NOMO-1 (cell line): Measurements from ENCODE around the gene UBE3C.
"Not testable (repeated sequence)": the region's sequence is repeated elsewhere in the genome, so short reads cannot be mapped to it uniquely, and the experiment has no call there.

Experiments used
- DNase-seq, 2 experiments: peaks; one replicate each; lab custom pipeline; 2025; ENCODE audit not compliant: unreplicated experiment in 2 of 2; lab: John Stamatoyannopoulos, UW

The UBE3C gene

DNA sequence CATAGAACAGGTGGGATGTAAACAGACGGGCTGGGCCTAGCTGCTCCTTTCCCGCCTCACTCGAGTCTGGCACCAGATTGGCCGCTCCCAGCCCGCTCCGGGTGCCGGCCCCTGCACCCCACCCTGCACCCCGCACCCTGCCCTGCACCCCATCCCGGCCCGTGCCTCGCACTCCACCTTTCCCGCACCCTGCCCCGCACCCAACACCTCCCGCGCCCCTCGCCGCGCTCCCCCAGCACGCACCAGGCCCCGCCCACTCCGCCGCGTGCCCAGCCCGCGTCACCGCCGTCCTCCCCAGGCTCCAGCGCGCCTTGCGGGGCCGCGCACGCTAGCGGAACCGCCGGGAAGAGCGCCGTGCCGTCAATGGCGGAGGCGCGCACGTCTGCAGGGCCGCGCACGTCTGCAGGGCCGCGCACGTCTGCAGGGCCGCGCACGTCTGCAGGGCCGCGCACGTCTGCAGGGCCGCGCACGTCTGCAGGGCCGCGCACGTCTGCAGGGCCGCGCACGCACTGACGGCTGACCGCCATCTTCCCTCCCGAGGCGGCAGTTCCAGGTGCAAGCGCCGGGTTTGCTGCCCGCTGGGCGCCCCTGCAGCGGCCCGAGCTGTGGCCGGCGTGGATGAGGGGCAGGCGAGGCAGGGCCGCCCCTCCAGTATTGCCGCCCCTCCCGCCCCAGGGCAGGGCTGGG is at the start of gene UBE3C:
TSS of gene UBE3C (plus strand) at position 503 of the 687 bp plus-strand sequence. CDS start 347 bp downstream, outside the sequence.
- peak; percentile 51 to 75 for DNase-seq

DNA sequence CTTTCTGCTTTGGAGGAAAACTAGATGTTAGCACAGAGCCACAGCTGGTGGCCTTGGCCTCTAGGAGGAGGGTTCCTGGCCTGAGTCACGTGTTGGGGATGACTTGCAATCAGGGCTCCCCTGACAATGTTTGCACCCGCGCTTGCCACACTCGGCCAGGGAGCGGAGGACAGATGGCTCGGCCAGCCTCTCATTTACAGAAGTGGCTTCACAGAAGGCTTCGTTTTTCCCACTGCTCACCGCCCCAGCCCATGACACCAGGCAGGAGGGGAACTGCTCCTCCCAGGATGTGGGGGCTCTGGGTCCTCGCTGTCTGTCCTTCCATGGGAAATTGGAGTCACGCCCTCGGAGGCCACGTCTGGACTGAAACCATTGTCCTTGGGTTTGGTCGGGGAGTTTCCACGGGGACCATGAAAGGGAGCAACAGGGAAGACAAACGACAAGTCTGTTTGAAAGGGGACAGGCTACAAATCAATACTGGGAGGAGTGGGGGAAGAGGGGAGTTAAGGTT is 49.6 kb upstream of the UBE3C start:
- DNase-seq, result no peak

DNA sequence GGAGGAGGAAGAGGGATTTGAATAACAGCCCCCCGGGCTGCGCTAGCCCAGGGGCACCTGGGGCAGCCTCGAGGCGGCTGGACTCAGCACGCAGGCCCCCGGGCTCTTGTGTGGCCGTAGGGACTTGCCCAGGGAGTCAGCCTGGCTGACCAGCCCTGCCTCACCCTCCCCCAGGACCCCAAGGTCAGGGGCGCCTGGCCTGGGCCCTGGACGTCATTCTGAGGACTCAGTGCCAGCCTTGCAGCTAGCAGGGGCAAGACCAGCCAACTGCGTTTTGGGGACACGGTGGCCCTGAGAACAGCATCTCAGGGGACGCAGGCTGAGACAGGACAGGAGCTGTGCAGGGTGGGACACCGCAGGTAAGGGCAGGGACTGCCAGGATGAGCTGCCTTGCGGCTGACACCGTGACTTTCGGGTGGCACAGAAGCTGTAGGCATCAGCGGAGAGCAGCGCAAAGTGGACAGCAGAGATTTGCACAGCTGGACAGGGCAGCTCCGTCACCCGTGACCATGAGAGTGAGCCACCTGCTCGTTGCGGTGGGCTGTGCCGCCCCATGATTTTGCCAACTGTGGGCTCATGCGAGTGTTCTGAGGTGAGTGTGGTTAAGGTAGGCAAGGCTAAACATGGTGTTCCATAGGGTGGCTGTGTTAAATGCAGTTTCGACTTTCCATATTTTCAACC is 48.1 kb upstream of the UBE3C start:
- DNase-seq, result no peak

DNA sequence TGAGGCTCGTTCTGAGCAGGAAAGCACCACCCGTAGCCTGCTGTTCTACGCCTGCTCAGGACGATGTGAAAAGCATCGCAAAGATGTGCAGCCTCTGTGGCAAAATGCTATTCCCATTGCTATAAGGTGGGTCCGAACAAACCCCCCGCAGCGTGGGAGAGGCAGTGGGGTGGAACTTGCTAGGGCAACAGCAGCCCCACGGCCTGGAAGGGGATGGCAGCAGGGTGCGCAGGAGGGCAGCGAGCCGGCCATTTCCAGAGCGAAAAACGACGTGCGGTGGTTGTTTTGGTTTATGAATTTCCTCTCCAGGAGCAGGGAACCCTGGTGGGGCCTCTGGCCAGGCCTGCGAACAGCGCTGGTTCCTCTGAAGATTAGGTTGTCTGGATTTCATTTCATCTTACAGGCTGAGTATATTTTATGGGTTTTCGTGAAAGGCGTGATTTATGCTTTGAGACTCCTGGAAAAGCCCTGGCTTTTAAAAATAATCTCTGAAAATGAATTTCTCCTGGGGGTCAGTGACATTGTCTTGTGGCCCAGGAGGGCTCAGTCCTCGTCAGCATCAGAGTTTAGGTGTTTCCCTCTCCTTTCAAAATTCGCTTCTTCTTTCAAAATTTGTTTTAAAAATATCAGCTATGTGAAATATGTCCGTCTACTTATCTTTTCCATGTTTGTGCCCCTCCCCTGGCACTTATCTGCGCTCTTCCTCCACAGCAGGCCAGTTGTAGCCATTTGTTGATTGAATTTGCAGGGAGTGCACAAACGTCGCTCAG is 42.3 kb upstream of the UBE3C start:
- DNase-seq, result no peak

DNA sequence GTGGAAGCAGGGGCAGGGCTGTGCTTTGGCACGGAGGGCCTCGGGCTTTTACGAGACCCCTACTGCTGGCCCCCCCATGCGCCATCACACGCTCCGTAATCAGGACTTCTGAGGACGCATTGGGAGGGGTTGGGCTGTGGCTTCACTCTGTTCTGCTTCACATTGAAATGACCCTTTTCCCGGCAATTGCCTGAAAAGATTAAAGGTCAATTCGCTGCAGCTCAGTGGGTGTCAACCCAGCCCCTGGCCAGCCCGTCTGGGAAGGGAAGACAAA is 41.7 kb upstream of the UBE3C start:
- no peak for DNase-seq

DNA sequence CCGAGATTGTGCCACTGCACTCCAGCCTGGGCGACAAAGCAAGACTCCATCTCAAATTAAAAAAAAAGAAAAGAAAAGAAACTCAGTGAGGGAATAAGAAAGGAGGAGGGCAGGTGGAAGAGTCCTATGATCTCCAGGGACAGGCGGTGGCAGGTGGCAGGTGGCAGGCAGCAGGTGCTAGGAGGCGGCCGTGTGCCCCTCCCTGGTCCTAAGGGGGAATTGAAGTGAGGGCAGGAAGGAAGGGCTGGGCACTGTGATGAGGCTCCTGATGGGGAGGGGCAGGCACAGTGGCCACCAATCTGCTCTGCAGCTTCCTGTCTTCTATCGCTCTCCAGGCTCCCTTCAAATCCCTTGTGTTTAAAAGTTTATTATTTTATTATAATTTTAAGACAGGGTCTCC is 41.2 kb upstream of the UBE3C start:
- no peak for DNase-seq

DNA sequence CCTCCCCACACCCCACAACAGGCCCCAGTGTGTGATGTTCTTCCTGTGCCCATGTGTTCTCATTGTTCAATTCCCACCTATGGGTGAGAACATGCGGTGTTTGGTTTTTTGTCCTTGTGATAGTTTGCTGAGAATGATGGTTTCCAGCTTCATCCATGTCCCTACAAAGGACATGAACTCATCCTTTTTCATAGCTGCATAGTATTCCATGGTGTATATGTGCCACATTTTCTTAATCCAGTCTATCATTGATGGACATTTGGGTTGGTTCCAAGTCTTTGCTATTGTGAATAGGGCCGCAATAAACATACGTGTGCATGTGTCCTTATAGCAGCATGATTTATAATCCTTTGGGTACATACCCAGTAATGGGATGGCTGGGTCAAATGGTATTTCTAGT is 38.7 kb upstream of the UBE3C start:
- DNase-seq, result not testable (repeated sequence)

DNA sequence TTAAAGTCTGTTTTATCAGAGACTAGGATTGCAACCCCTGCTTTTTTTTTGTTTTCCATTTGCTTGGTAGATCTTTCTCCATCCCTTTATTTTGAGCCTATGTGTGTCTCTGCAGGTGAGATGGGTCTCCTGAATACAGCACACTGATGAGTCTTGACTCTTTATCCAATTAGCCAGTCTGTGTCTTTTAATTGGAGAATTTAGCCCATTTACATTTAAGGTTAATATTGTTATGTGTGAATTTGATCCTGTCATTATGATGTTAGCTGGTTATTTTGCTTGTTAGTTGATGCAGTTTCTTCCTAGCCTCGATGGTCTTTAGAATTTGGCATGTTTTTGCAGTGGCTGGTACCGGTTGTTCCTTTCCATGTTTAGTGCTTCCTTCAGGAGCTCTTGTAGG is 35.1 kb upstream of the UBE3C start:
- not testable (repeated sequence) for DNase-seq

DNA sequence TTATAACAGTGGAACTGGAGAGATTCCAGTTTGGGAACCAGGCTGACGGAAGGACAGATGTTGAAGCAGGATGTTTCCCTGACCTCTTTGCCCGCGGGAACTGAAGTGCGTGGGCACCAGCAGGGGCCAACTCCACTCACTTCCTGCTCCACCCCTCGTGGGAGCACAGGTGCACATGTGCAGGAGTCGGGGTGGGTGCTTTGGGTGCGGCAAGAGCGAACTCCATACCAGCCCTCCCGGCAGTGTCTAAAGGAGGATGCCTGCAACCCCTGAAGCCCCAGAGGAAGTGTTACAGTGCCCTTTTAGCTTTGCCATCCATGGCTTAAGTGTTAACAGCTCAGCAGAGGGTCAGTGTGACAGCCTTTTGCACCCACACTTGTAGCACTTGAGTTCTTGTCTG is 27.4 kb upstream of the UBE3C start:
- no peak for DNase-seq

DNA sequence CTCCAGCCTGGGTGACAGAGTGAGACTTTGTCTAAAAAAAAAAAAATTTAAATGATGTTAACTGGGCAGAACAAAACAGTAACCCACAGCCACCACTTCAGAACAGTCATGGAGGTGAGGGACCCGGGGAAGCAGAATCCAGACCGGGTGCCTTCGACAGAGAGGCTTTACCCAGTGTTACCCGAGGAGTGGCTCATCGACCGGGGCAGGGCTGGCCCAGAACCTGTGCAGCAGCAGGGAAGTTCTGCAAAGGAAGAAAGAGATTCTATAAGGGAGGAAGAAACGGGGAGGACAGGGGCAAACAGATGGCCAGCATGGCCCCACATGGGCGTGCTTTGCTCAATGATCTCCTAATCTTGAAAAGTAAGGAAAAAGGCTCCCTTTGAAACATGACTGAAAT is 26.0 kb upstream of the UBE3C start:
- DNase-seq, result no peak

DNA sequence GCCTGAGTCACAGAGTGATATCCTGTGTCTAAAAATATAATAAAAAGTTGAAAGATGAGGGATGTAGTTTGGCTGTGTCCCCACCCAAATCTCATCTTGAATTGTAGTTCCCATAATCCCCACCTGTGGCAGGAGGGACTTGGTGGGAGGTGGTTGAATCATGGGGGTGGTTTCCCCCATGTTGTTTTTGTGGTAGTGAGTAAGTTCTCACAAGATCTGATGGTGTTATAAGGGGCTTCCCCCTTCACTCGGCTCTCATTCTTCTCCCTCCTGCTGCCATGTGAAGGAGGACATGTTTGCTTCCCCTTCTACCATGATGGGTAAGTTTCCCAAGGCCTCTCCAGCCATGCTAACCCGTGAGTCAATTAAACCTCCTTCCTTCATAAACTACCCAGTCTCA is 25.1 kb upstream of the UBE3C start:
- no peak for DNase-seq

DNA sequence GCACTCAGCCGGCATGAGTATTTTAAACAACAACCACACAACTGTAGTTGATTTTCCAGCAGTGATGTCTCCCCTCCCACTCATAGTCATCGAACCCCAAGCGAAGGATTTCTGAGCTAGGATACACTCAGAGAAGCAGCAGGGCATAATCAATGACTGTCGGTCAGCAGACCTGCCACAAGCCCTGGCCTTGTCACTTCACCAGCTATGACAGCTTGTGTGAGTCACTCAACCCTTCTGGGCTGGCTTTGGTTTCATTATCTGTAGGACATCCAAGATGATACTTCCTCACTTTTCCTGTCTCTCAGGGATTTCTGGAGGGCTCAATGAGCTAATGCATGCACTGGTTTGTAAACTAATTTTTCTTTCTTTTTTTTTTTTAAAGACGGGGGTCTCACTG is 22.0 kb upstream of the UBE3C start:
- no peak for DNase-seq

DNA sequence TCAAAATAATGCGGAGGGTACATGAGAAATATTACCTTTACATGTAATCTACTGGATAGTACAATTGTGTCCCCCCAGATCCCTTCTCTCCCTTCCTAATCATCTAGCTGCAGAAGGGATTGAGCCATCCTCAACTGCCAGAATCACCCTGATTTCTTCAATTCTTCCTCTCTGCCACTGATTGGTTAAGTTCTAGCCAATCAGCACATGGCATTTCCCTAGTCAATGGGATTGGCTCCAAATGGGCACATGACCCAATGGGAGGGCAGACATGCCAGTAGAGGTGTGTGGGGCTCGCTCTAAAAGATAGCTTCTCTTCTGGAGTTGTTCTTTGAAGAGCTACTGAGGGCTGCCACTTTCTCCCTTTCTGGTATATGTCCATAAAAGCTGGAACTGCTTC is 20.9 kb upstream of the UBE3C start:
- no peak for DNase-seq

DNA sequence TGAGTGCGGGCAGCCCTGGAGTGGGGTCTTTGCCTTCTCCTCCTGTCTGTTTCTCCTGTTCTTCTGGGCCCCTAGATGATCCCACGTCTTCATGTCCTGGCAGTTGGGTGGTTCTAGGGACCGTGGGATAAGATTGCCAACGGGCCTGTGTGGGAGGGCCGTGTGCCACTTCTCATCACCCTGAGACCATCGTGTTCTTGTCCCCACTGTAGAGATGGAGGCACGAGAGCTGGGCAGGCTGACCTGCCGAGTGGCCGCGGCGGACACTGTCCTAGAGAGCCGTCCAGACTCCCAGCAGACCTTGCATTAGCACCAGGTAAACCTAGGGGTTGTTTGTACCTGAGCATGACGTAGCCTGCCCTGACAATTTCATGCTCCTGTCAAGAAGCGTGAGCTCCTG is 18.5 kb upstream of the UBE3C start:
- no peak for DNase-seq

DNA sequence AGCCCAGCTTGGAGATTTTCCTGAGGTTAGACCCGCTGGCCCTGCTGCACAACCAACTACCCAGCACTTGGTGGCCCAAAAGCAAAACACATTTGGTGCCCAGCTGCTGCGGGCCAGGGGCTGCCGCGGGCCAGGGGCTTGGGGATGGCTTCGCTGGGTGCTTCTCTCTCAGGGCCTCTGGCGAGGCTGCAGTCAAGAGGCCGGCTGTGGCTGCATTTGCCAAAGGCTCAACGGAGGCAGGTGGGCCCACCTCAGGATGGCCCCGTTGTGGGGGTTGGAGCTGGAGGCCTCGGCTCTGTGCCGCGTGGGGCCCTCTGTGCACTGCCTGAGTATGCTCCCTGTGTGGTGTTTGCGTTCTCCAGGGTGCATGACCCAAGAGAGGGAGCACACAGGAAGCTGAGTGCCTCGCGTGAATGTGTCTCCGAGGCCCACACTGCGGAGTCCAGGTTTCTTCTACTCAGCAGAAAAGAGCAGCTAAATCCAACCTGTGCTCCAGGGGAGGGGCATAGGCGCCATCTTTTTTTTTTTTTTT is 17.5 kb upstream of the UBE3C start:
- DNase-seq, result no peak

DNA sequence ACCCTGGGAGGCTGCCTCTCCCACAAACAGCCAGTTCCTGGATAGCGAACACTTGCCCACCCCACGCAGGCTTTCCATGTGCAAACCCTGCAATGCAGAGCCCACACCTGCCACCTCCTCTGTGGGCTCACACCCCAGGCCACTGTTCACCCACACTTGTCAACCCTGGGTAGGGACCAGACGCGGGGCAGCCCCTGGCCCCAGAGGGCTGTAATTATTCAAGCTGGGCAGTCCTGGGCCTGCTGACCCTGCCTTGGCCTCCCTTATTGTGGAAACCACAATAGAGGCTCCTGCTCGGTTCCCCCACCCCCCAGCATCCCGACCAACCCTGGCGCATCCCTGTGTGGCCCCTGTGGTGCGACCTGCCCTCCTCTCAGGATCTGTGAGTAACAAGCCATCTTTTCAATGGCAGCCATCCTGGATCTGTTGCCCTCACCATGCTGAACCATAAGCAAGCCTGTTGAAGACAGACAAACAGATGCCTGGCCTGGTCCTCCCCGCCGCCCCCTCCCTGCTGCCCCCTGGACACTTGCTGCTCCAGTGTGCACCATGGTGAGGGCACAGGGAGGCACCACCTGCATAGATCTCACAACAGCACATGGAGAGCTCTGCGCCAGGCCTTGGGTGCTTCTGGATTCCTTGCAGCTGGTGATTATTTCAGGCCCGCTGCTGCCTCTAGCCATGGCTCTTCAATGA is 15.8 kb upstream of the UBE3C start:
- DNase-seq, result no peak

DNA sequence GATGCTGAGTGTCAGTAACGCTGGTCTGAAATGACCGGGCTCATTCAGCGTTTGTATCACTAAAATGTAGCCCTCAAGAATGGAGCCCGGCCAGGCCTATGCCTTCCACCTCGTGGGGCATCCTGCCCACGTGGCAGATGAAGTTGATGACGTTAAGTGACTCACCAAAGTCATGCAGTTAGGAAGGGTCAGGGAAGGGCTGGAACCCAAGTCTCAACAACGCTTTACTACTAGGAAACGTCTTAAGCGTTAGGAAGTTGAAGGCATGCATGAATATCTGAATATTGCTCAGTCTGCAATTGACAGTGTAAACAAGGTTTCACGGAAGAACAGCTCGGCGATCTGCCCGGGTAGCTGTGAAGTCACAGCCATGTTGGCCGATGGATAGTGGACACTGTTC is 14.0 kb upstream of the UBE3C start:
- DNase-seq, result no peak

DNA sequence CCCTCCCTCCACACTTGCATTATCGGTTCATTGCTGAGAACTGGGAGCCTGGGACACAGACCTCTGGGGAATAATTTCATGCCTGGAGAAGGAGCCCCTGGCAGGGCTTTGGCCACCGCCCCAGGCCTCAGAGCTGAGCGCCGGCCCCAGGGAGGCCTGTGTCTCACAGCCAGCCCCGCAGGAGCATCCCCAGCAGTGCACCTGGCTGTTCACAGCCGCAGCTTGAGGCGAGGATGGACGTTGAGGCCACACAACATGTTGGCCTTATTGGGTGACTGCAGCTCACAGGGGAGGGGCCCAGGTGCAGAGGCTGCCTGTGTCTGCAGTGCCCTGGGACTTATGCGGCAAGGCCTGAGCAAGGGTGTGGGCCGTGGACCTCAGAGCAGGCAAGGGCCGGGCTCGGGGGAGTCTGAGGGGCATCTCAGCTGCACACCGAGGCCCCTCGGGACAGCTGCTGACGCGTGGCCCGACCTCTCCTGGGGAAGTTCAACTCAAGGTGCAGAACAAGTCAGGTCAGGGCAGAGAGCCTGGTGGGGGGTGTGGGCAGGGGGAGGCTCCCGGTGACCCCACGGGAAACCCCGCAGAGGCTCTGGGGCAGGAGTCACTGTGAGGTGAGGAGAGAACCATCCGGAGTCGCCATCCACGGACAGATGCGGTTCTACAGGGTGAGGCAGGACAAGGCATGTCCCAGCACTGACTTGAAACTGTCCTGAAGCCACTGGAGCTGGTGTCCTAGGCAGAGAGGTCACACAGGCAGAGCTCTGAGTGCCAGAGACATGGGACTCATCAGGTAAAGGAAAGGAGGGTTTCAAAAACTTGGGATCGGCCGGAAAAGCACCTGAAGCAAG is 13.1 kb upstream of the UBE3C start:
- DNase-seq, result no peak

DNA sequence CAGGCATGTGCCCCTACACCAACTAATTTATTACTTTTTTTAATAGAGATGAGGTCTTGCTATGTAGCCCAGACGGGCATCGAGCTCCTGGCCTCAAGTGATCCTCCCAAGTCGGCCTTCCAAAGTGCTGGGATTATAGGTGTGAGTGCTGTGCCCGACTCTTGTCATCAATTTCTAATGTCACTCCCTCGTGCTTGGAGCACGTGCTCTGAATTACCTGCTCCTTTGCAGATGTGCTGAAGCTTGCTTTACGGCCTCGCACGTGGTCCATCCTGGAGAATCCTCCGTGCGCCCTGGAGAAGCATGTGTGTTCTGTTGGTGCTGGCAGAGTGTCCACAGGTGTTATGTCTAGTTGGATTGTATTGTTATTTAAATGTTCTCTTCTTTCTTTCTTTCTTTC is 11.8 kb upstream of the UBE3C start:
- DNase-seq, result no peak

DNA sequence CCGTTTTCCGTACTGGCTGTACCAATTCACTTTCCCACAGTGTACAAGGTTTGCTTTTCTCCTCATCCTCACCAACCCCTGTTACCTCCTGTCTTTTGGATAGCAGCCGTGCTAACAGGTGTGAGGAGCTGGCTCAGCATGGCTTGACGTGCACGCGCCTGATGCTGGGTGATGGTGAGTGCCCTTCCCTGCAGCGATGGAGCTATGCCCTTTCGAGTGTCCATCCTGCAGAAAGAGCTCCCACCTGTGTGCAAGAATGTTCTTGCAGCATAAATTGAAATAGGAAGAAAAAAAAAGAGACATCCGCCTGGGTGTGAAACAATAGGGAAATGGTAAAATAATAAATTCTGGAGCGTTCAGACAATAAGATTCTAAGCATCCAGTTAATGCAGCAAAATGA is 9.5 kb upstream of the UBE3C start:
- no peak for DNase-seq
